Upper lobe of right lung (tissue), 1 donor: ENCODE results near the gene SEMA4C. TPM values are rescaled to one million over a fixed set of nuclear protein-coding genes. Genes with fewer than 3 reads are reported as not detected.
"Not testable (repeated sequence)": the region's sequence is repeated elsewhere in the genome, so short reads cannot be mapped to it uniquely, and the experiment has no call there.

Source experiments
- ATAC-seq: fragments of 200-7000 bp; cut with Tn5 transposase; one replicate; pipeline ENCODE4 v1.9.1; 2020; ENCODE audit warnings: mild to moderate bottlenecking, moderate library complexity
- DNase-seq: peaks from one replicate; pipeline ENCODE4 v3.0.0-alpha.2; 2020
- H3K27ac ChIP-seq: fragments of 200-600 bp; one replicate; pipeline ENCODE4 v1.8.0; 2022
- H3K27me3 ChIP-seq: fragments of 200-600 bp; one replicate; pipeline ENCODE4 v1.8.0; 2022; ENCODE audit warnings: mild to moderate bottlenecking
- H3K36me3 ChIP-seq: fragments of 200-600 bp; one replicate; pipeline ENCODE4 v1.8.0; 2022
- H3K4me1 ChIP-seq: fragments of 200-600 bp; one replicate; pipeline ENCODE4 v1.8.0; 2022
- H3K4me3 ChIP-seq: fragments of 200-600 bp; one replicate; pipeline ENCODE4 v1.8.0; 2022; ENCODE audit warnings: mild to moderate bottlenecking
- H3K9me3 ChIP-seq: fragments of 200-600 bp; one replicate; pipeline ENCODE4 v1.8.0; 2022
- intact Hi-C: fragments of 100-400 bp; cut with DNase I; formaldehyde crosslinking; loops from one replicate; pipeline ENCODE4 v1.11.0; 2022
- total RNA-seq: library from RNA; stranded (reverse); fragmentation: NEBNext Ultra II Directional; extraction: Animal tissue kit (Norgen Biotek cat#: 25700); gene quantifications from one replicate; pipeline ENCODE4 v1.2.1, GENCODE V29; 2021
- TF ChIP-seq, protein P1 (sequence below): fragments of 200-600 bp; IDR thresholded peaks from one replicate; pipeline ENCODE4 v1.8.0; 2022; ENCODE audit warnings: antibody characterized with exemption
- donor health status: DM: no; HTN: yes; CAD: no; lungs with severe emphysema.

The SEMA4C gene
- total RNA-seq, 1 donor from 2014 or later = 37.7 TPM

GRCh38 chr2:96864343-96865091, 5.4 kb downstream of the SEMA4C start:
- Histone ChIP-seq H3K9me3 (no peaks in the 10 kb centered on the region), H3K36me3 (peaks cover 71% of the 10 kb centered on the region), H3K27ac (no peak overlapping the region), H3K27me3 (no peaks in the 10 kb centered on the region), H3K4me1 (peaks cover 35% of the 10 kb centered on the region), H3K4me3 (no peak overlapping the region)
- intact Hi-C loops = loop anchor here (5.0 kb wide), 1 partner anchor 88 kb away; no protein-coding TSS in a partner anchor
- peak; percentile 4 for ATAC-seq
- DNase-seq = peak; percentile 84
- TF ChIP-seq, protein P1, sequence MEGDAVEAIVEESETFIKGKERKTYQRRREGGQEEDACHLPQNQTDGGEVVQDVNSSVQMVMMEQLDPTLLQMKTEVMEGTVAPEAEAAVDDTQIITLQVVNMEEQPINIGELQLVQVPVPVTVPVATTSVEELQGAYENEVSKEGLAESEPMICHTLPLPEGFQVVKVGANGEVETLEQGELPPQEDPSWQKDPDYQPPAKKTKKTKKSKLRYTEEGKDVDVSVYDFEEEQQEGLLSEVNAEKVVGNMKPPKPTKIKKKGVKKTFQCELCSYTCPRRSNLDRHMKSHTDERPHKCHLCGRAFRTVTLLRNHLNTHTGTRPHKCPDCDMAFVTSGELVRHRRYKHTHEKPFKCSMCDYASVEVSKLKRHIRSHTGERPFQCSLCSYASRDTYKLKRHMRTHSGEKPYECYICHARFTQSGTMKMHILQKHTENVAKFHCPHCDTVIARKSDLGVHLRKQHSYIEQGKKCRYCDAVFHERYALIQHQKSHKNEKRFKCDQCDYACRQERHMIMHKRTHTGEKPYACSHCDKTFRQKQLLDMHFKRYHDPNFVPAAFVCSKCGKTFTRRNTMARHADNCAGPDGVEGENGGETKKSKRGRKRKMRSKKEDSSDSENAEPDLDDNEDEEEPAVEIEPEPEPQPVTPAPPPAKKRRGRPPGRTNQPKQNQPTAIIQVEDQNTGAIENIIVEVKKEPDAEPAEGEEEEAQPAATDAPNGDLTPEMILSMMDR = no peak

DNA sequence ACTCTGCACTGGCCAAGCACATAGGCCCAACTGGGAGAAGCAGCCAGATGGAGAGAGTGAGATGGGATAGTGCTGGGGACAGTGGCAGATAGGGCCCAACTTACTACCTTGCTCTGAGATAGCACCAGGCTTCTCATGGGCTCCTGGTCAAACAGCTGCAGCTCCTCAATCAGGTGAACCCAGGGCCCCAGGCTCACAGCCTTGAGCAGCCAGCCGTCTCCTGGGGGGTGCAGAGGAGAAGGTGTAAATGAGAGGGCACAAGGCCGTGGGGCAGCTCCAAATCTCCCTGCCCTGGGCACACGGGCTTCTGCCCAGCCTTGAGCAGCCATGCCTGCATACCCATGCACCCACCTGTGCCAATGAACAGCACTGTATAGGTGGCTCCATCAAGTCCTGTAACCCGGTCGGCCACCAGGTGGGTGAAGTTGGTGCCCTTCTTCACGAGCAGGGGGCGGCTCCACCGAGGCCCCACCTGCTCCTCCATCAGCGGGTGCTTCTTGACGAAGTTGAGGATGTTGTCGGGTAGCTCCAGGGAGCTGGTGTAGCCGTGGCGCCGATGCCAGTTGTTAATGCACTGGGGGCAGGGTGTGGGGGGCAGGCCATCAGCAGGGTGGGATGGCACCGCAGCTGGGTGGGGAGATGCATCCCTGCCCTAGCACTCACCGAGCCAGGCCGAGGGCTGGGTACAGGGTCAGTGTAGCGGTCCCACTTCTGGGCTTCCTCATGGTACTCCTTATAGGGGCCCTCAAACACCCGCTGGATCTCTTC, 6.1 kb downstream of the SEMA4C start:
- no peak for DNase-seq
- intact Hi-C loops = no loop called here
- peaks cover 71% of the 10 kb centered on the region for H3K36me3 ChIP-seq
- H3K4me1 ChIP-seq = peaks cover 37% of the 10 kb centered on the region
- no peaks in the 10 kb centered on the region for H3K9me3 ChIP-seq
- H3K27ac ChIP-seq = no peak overlapping the region
- H3K27me3 ChIP-seq = no peaks in the 10 kb centered on the region
- no peak overlapping the region for H3K4me3 ChIP-seq
- TF ChIP-seq, protein P1 = no peak
- ATAC-seq = no peak

GRCh38 chr2:96863056-96863455, 6.8 kb downstream of the SEMA4C start:
- DNase-seq, ATAC-seq, H3K27me3 ChIP-seq, H3K4me3 ChIP-seq, H3K9me3 ChIP-seq, H3K27ac ChIP-seq, intact Hi-C loops: not testable (repeated sequence)
- Histone ChIP-seq H3K36me3 (peaks cover 71% of the 10 kb centered on the region), H3K4me1 (peaks cover 38% of the 10 kb centered on the region)

DNA sequence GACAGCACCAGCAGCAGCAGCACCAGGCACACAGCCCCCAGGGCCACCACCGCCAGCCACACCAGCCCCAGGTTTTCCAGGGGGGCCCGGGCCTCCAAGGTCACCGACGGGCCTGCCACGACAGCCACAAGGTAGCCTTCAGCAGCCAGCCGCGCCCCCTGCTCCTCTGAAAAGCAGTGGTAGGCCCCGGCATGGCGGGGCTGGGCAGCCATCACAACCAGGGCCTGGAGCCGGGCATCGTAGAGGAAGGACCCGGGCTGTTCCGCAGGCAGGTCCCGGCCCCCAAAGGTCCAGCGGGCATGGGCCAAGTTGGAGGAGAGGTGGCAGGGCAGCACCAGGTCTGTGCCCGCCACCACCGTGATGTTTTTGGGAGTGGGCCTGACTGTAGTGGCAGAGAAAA, 8.8 kb downstream of the SEMA4C start:
- TF ChIP-seq, protein P1 = no peak
- no peak overlapping the region for H3K27ac ChIP-seq
- peaks cover 25% of the 10 kb centered on the region for H3K4me1 ChIP-seq
- H3K4me3 ChIP-seq = no peak overlapping the region
- H3K27me3 ChIP-seq = no peaks in the 10 kb centered on the region
- ATAC-seq = no peak
- no peaks in the 10 kb centered on the region for H3K9me3 ChIP-seq
- peak; percentile 64 for DNase-seq
- intact Hi-C loops = no loop called here
- peaks cover 62% of the 10 kb centered on the region for H3K36me3 ChIP-seq

GRCh38 chr2:96860065-96861029, 9.5 kb downstream of the SEMA4C start:
- intact Hi-C loops = no loop called here
- Histone ChIP-seq H3K9me3 (no peaks in the 10 kb centered on the region), H3K27me3 (no peaks in the 10 kb centered on the region), H3K4me1 (peaks cover 23% of the 10 kb centered on the region), H3K4me3 (no peak overlapping the region), H3K27ac (no peak overlapping the region), H3K36me3 (peaks cover 55% of the 10 kb centered on the region)
- TF ChIP-seq, protein P1 = no peak
- ATAC-seq (no peak), DNase-seq (no peak)
